HAP-1 (cell line): ENCODE results near the gene GCAT.

Experiments
- DNase-seq, 2 experiments: peaks; one replicate each; pipeline ENCODE4 v3.0.0-alpha.2; 2016 to 2020; ENCODE audit warnings: low spot score in 2 of 2
- H3K27me3 ChIP-seq: fragments of 250-450 bp; sonication (Bioruptor Pico); 2 replicates; pipeline ENCODE4 v1.5.1; 2020; ENCODE audit warnings: low read depth, mild to moderate bottlenecking, moderate library complexity
- H3K36me3 ChIP-seq: fragments of 250-450 bp; sonication (Bioruptor Pico); replicated peaks from 2 replicates; pipeline ENCODE4 v1.5.1; 2020; ENCODE audit warnings: mild to moderate bottlenecking
- H3K4me1 ChIP-seq: fragments of 250-450 bp; sonication (Bioruptor Pico); 2 replicates; pipeline ENCODE4 v1.5.1; 2020; ENCODE audit warnings: mild to moderate bottlenecking
- H3K4me3 ChIP-seq: fragments of 250-450 bp; sonication (Bioruptor Pico); 2 replicates; pipeline ENCODE4 v1.5.1; 2020; ENCODE audit warnings: mild to moderate bottlenecking, moderate library complexity
- H3K9me3 ChIP-seq: fragments of 250-450 bp; sonication (Bioruptor Pico); 2 replicates; pipeline ENCODE4 v1.5.1; 2020; ENCODE audit warnings: mild to moderate bottlenecking, moderate library complexity
- in situ Hi-C: fragments of 300-500 bp; cut with MboI; formaldehyde crosslinking; loops from 3 replicates; pipeline ENCODE4 v1.14.3; 2020; ENCODE audit warnings: low sequenced_read_pairs, inconsistent platforms, mixed read lengths

Gene GCAT

GRCh38 chr22:37852418-37852817 is 44.7 kb downstream of the GCAT start:
- Histone ChIP-seq H3K27me3 (no peaks in the 10 kb centered on the region), H3K9me3 (no peaks in the 10 kb centered on the region), H3K36me3 (peaks cover 77% of the 10 kb centered on the region), H3K4me1 (peaks cover 12% of the 10 kb centered on the region), H3K4me3 (no peak overlapping the region)
- in situ Hi-C loops, result no loop called here
- no peak for DNase-seq

DNA sequence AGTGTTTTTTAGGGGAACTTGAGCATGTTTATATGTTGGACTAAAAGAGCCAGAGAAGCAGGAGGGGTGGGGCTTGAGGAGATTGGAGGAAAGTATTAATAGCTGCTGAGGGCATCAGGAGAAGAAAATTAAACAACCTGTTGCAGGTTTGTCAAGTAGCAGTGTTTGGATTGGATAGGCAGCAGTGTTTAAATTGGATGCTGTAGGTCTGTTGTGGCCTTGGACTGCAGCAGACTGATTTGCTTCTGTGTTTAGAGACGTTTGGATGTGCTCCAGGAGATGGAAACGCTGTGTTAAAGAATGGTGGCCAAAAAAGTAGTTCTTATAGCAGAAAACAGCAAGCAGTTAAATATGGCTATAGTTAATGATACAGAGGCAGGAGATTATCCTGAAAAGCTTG is 47.2 kb downstream of the GCAT start:
- Histone ChIP-seq H3K36me3 (peaks cover 94% of the 10 kb centered on the region), H3K4me3 (no peak overlapping the region), H3K27me3 (no peaks in the 10 kb centered on the region), H3K9me3 (no peaks in the 10 kb centered on the region), H3K4me1 (peaks cover 9% of the 10 kb centered on the region)
- in situ Hi-C loops, result no loop called here
- DNase-seq, result no peak

GRCh38 chr22:37855462-37855861 is 47.7 kb downstream of the GCAT start:
- H3K4me3 ChIP-seq, result no peak overlapping the region
- DNase-seq, result no peak
- H3K4me1 ChIP-seq, result peaks cover 5% of the 10 kb centered on the region
- in situ Hi-C loops, result no loop called here
- no peaks in the 10 kb centered on the region for H3K27me3 ChIP-seq
- peaks cover 94% of the 10 kb centered on the region for H3K36me3 ChIP-seq
- no peaks in the 10 kb centered on the region for H3K9me3 ChIP-seq

DNA sequence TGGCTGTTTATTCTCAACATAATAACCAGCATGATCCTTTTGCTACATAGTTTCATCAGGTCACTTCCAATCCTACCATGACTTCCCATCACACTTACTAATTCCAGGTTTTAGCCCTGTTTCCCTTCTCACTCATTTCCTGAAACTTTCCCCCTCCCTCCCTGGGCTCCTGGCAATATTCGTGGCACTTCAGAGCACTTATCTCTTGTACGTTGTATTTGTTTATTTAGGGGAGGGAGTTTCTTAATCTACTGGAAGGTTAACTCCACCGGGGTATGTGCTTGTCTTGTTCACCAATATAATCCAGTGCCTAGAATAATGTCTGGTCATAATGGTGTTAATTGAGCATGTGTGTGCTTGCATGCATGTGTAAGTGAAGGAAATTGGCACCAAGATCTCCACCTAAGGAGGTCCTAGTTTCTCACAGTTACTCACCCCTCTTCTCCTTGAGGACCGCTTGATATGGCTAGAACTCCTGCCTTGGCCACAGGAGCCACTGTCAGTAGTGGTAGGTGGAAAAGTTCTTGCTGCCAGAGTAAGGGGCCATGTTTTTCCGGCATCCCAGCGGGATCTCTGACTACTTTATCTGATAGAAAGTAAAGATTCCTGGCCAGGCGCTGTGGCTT is 53.2 kb downstream of the GCAT start:
- no peak for DNase-seq
- Histone ChIP-seq H3K4me1 (peaks cover 15% of the 10 kb centered on the region), H3K27me3 (no peaks in the 10 kb centered on the region), H3K4me3 (no peak overlapping the region), H3K9me3 (no peaks in the 10 kb centered on the region), H3K36me3 (peaks cover 90% of the 10 kb centered on the region)
- in situ Hi-C loops, result no loop called here

DNA sequence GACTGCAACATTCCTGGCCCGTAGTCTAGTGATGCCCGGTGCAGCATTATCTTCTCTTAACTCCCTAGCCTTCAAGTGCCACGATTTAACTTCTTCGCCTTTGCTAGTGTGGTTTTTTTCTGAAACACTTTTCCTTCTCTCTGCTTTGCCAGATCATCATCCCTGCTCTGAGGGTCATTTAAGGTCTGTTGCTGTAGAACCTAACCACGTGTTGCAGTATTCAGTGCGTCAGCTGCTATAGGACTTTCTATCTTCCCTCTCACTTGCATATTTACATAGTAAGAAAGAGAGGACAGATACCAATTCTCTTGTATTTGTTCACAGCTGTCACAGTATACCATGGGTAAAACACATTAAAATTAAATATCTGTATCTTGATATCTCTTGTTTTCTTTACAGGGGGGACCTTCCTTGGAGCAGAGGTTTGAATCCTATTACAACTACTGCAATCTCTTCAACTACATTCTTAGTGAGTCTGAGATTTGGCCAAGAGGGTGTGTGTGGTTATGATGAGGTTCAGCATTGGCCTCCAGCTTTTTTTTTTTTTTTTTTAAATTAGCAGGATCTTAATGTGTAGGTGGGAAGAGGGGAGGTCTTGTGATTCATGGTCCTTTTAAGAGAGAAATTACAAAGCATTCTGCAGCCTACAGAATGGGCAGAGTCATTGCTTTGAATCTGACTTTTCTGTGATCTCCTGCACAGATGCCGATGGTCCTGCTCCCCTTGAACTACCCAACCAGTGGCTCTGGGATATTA is 55.0 kb downstream of the GCAT start:
- Histone ChIP-seq H3K36me3 (peaks cover 95% of the 10 kb centered on the region), H3K9me3 (no peaks in the 10 kb centered on the region), H3K4me3 (no peak overlapping the region), H3K4me1 (peaks cover 15% of the 10 kb centered on the region), H3K27me3 (no peaks in the 10 kb centered on the region)
- in situ Hi-C loops, result no loop called here
- peak in 1 of 2 experiments; percentile 8 for DNase-seq

DNA sequence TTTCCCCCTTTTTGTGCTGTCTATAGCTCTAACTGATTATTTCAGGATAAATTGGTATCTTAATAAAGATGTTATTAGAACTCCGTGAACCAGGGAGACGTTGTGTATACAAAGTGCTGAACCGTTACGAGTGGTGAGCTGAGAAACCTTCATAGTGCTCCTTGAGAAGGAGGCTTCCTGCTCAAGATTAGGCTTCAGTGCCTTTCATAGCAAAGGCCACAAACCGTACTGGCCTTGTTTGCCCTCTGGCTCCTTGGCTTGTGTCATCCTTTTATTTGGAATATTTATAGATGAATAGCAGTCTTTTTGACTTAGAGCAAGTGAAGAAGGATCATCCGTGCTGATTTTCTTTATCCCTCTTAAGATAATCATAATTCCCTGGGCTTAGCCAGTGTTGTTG is 57.8 kb downstream of the GCAT start:
- Histone ChIP-seq H3K9me3 (no peaks in the 10 kb centered on the region), H3K27me3 (no peaks in the 10 kb centered on the region), H3K4me1 (peaks cover 13% of the 10 kb centered on the region), H3K36me3 (peaks cover 91% of the 10 kb centered on the region), H3K4me3 (no peak overlapping the region)
- DNase-seq, result no peak
- in situ Hi-C loops, result no loop called here
